Stomach (tissue), 9 donors: ENCODE data around the gene SH3RF3. TPM values are rescaled to one million over a fixed set of nuclear protein-coding genes. Genes with fewer than 3 reads are reported as not detected.

Source experiments
- DNase-seq, 2 donors: peaks; one replicate each; pipeline versions ENCODE4 v3.0.0 to v3.0.0-alpha.2; 2013 to 2019
- H3K27ac ChIP-seq, 5 donors: fragments of 200-600 bp in 4 of 5; sonication (generic) in 4 of 5; one replicate each; pipeline ENCODE4 v1.5.1; 2013 to 2019; ENCODE audit warnings: mild to moderate bottlenecking in 1 of 5, moderate library complexity in 1 of 5
- H3K27me3 ChIP-seq, 3 donors: fragments of 200-600 bp; sonication (generic); one replicate each; pipeline ENCODE4 v1.5.1; 2017 to 2019; ENCODE audit warnings: mixed run types in 1 of 3
- H3K36me3 ChIP-seq, 4 donors: fragments of 200-600 bp; sonication (generic); 1 replicate in 3 of 4; 2 replicates in 1 of 4; pipeline ENCODE4 v1.5.1; 2016 to 2019
- H3K4me1 ChIP-seq, 4 donors: fragments of 200-600 bp; sonication (generic); one replicate each; pipeline ENCODE4 v1.5.1; 2016 to 2019
- H3K4me3 ChIP-seq, 4 donors: fragments of 200-600 bp; sonication (generic) in 3 of 4; one replicate each; pipeline ENCODE4 v1.5.1; 2016 to 2019; ENCODE audit warnings: mild to moderate bottlenecking in 1 of 4
- H3K9me3 ChIP-seq, 4 donors: fragments of 200-600 bp; sonication (generic); one replicate each; pipeline ENCODE4 v1.5.1; 2016 to 2019
- CTCF ChIP-seq, 7 experiments: fragments of 450-650 bp in 4 of 7; fragments of 200-600 bp in 3 of 7; sonication (generic) in 3 of 7; IDR thresholded peaks; one replicate each; pipeline ENCODE4 v1.5.1; 2016 to 2019; ENCODE audit warnings: antibody characterized with exemption in 7 of 7, control low read depth in 2 of 7, mild to moderate bottlenecking in 1 of 7
- EP300 ChIP-seq: sonication (generic); formaldehyde crosslinking; IDR thresholded peaks from one replicate; pipeline ENCODE4 v1.6.1; 2017; ENCODE audit warnings: antibody characterized with exemption
- POLR2A ChIP-seq, 4 donors: fragments of 450-650 bp; IDR thresholded peaks; one replicate each; pipeline ENCODE4 v1.6.1; 2016; ENCODE audit warnings: antibody characterized with exemption in 4 of 4, control low read depth in 2 of 4, mild to moderate bottlenecking in 1 of 4, moderate library complexity in 1 of 4
- POLR2AphosphoS5 ChIP-seq, 3 donors: sonication (generic); formaldehyde crosslinking; IDR thresholded peaks; one replicate each; pipeline ENCODE4 v1.6.1; 2016; ENCODE audit warnings: antibody characterized with exemption in 3 of 3
- WGBS, 5 donors: extraction: QIAGEN DNeasy Blood & Tissue Kit in 3 of 5; methylation state at CpG; one replicate each; pipeline versions ENCODE4 v1.1.5 to v1.1.7; 2013 to 2018; 5-methylcytosine and 5-hydroxymethylcytosine counted together
- intact Hi-C: fragments of 100-400 bp; cut with DNase I; formaldehyde crosslinking; loops from one replicate; pipeline ENCODE4 v1.15.1; 2023; ENCODE audit warnings: low total_unique reads
- polyA plus RNA-seq, 3 donors: library from polyadenylated mRNA; stranded (reverse); fragments of 200-250 nt; gene quantifications; one replicate each; pipeline ENCODE4 v1.2.3, GENCODE V29; 2013
- total RNA-seq, 5 donors: library from RNA; depleted of rRNA; stranded (reverse); fragments of >200 nt; gene quantifications; one replicate each; pipeline versions ENCODE4 v1.1.0 to v1.2.3, GENCODE V29; 2014 to 2016
- donor health status: healthy with polysubstance abuse.
- donor health status: Bipolar disorder and iron deficiency.
- donor health status: healthy.

Gene SH3RF3
- total and polyA plus RNA-seq, 8 donors: 0.87 to 11.1 (median 4.4) TPM

GRCh38 chr2:109345091-109345490 lies 216.1 kb downstream of the SH3RF3 start:
- no peak overlapping the region for H3K4me3 ChIP-seq
- H3K27ac ChIP-seq: no peak overlapping the region
- no peaks in the 10 kb centered on the region for H3K36me3 ChIP-seq
- no peaks in the 10 kb centered on the region for H3K27me3 ChIP-seq
- no peak for TF ChIP-seq CTCF (IDR thresholded peaks at IDR 0.05)
- no peak for TF ChIP-seq POLR2AphosphoS5 (IDR thresholded peaks at IDR 0.05)
- TF ChIP-seq EP300: no peak
- no peak for TF ChIP-seq POLR2A (IDR thresholded peaks at IDR 0.05)
- 85 to 91% (median 87%) methylated on average over 10 of the region's 10 CpGs for WGBS, 5 donors
- intact Hi-C loops: no loop called here
- no peak for DNase-seq
- no peaks in the 10 kb centered on the region for H3K9me3 ChIP-seq
- H3K4me1 ChIP-seq: peaks cover 0 to 18% (median 13%) of the 10 kb centered on the region in 4 donors

GRCh38 chr2:109345653-109346480 lies 216.9 kb downstream of the SH3RF3 start:
- WGBS, 5 donors: 70 to 79% (median 74%) methylated on average over 13 of the region's 13 CpGs
- H3K27me3 ChIP-seq: no peaks in the 10 kb centered on the region
- no peaks in the 10 kb centered on the region for H3K9me3 ChIP-seq
- H3K36me3 ChIP-seq: no peaks in the 10 kb centered on the region
- no peak for TF ChIP-seq POLR2AphosphoS5 (IDR thresholded peaks at IDR 0.05)
- TF ChIP-seq CTCF (IDR thresholded peaks at IDR 0.05): no peak
- TF ChIP-seq POLR2A (IDR thresholded peaks at IDR 0.05): no peak
- TF ChIP-seq EP300: no peak
- H3K4me3 ChIP-seq: no peak overlapping the region
- intact Hi-C loops: no loop called here
- DNase-seq: no peak
- no peak overlapping the region for H3K27ac ChIP-seq
- H3K4me1 ChIP-seq: peaks cover 5 to 25% (median 20%) of the 10 kb centered on the region in 4 donors

- 85 to 92% (median 91%) methylated on average over 10 to 12 of the region's 12 CpGs for WGBS, 5 donors
- H3K27me3 ChIP-seq: no peaks in the 10 kb centered on the region
- no peak for TF ChIP-seq CTCF (IDR thresholded peaks at IDR 0.05)
- no peak for TF ChIP-seq EP300
- TF ChIP-seq POLR2A (IDR thresholded peaks at IDR 0.05): no peak
- TF ChIP-seq POLR2AphosphoS5 (IDR thresholded peaks at IDR 0.05): no peak
- no peak for DNase-seq
- no peak overlapping the region for H3K4me3 ChIP-seq
- H3K9me3 ChIP-seq: no peaks in the 10 kb centered on the region
- no peak overlapping the region for H3K27ac ChIP-seq
- H3K36me3 ChIP-seq: no peaks in the 10 kb centered on the region
- peaks cover 13 to 34% (median 29%) of the 10 kb centered on the region in 4 donors for H3K4me1 ChIP-seq
- intact Hi-C loops: no loop called here
Measured at GRCh38 chr2:109346601-109347228, 217.7 kb downstream of the SH3RF3 start.

- Histone ChIP-seq H3K27me3 (no peaks in the 10 kb centered on the region), H3K36me3 (no peaks in the 10 kb centered on the region), H3K4me3 (no peak overlapping the region), H3K27ac (no peak overlapping the region), H3K4me1 (peaks cover 13 to 40% (median 30%) of the 10 kb centered on the region in 4 donors), H3K9me3 (no peaks in the 10 kb centered on the region)
- intact Hi-C loops: no loop called here
- DNase-seq: no peak
- TF ChIP-seq POLR2AphosphoS5 (IDR thresholded peaks at IDR 0.05) (no peak), EP300 (no peak), CTCF (IDR thresholded peaks at IDR 0.05) (no peak), POLR2A (IDR thresholded peaks at IDR 0.05) (no peak)
- 81 to 94% (median 88%) methylated on average over 9 to 13 of the region's 13 CpGs for WGBS, 5 donors
Measured at GRCh38 chr2:109347626-109348025, 218.6 kb downstream of the SH3RF3 start.
